OCI-LY7 (cell line): ENCODE measurements around the gene VANGL1.

Experiments
- CTCF ChIP-seq: fragments of 200-600 bp; sonication (generic); conservative IDR thresholded peaks from 2 replicates; pipeline ENCODE4 v1.5.1; 2014; ENCODE audit warnings: mild to moderate bottlenecking, antibody characterized with exemption, low read length, moderate library complexity, mixed read lengths
- EZH2phosphoT487 ChIP-seq: fragments of 200-600 bp; sonication (generic); IDR thresholded peaks from 2 replicates; pipeline ENCODE4 v1.6.1; 2018; ENCODE audit warnings: low read depth, borderline replicate concordance, mild to moderate bottlenecking, mixed run types, antibody characterized with exemption, low read length, moderate library complexity, mixed read lengths

- TF ChIP-seq EZH2phosphoT487, result no peak
- no peak for TF ChIP-seq CTCF
Observed at GRCh38 chr1:115668579-115668978, 26.8 kb downstream of the VANGL1 start.
